IPS-18c (cell line): ENCODE data around the gene RABL2B.
"Not testable (repeated sequence)": the region's sequence is repeated elsewhere in the genome, so short reads cannot be mapped to it uniquely, and the experiment has no call there.

Experiments
- H3K4me3 ChIP-seq: 2 replicates; pipeline ENCODE4 v1.7.0; 2013; ENCODE audit warnings: low read depth, mild to moderate bottlenecking, low read length, moderate library complexity; ENCODE audit not compliant: insufficient read depth
- H3K9me3 ChIP-seq: one replicate; pipeline ENCODE4 v1.6.1; 2013; ENCODE audit warnings: mild to moderate bottlenecking, low read length, moderate library complexity; ENCODE audit not compliant: control insufficient read depth, insufficient read depth

Gene RABL2B

DNA sequence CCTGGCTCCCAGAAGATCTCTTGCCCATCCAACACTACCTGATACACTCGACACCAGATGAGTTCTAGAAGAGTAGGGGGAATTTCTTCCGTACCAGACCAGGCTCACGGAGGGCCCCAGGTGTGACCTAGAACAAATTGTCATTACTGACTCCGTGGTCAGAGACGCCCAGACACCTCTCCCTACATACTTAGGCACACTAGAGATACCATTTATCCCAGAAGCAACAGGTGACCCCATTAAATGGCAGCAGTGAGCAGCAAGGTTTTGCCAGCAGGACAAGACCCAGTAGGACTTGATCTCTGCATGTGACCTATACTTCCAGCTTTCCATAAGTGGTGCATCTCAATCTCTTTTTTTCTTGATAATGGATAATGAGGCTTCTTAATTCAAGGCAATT lies 42.7 kb downstream of the RABL2B start:
- H3K4me3 ChIP-seq, H3K9me3 ChIP-seq: not testable (repeated sequence)

DNA sequence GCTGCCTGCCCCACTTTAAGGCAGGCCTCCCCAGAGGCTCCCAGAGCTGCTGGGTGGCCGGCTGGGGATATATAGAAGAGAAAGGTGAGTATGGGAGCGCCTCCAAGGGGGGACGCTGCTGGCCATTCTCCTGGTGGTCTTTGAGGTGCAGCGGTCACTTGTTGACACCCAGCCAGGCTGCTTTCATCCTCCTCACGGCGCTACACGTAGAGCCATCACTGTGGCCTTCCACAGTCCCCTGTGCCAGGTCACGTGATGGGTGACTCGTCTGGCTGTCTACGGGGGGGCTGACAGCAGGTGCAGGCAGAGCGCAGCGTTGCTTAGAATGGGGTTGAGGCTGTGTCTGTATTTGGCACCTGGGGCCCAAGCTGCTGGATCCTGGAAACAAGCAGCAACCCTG lies 43.5 kb downstream of the RABL2B start:
- no peak overlapping the region for H3K4me3 ChIP-seq
- peaks cover under 1% of the 10 kb centered on the region for H3K9me3 ChIP-seq

DNA sequence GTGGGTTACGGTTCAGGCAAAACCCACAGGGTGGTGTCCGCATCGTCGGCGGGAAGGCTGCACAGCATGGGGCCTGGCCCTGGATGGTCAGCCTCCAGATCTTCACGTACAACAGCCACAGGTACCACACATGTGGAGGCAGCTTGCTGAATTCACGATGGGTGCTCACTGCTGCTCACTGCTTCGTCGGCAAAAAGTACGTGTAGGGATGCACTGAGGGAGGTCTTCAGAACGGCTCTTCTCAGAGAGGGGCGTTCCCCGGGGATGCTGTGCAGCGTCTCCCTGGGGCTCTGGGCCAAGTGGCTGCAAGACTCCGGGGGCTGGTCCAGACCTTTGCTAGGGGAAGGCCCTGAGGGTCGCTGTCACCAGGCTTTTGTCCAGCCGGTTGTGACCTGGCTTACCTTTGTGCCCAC lies 44.2 kb downstream of the RABL2B start:
- no peak overlapping the region for H3K4me3 ChIP-seq
- H3K9me3 ChIP-seq = peaks cover 4% of the 10 kb centered on the region

DNA sequence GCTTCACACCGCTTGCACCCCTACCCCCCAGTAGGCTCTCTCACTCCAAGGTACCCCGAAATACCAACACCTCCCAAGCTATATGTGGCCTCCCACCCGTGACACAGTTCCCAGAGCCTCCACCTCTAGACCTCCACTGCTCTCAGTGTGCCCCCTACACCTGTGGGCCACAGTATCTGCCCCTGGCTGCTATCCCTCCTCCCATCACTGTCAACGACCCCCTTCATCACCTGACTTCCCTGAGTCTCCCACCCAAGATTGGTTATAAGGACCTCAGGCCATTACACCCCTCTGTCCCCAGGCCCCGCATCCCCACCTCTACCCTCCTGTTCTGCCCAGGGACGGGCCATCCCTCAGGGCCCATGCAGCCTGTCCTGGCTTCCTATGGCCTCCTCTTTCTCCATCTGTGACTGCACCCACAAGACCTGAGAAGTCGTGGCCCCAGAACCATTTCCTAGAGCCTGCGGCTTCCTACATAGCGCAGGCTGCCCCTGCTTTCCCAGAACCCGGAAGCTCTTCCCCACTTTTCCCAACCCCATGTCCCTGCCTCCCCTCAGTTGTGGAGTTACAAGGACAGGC lies 44.7 kb downstream of the RABL2B start:
- peaks cover 4% of the 10 kb centered on the region for H3K9me3 ChIP-seq
- H3K4me3 ChIP-seq = no peak overlapping the region

DNA sequence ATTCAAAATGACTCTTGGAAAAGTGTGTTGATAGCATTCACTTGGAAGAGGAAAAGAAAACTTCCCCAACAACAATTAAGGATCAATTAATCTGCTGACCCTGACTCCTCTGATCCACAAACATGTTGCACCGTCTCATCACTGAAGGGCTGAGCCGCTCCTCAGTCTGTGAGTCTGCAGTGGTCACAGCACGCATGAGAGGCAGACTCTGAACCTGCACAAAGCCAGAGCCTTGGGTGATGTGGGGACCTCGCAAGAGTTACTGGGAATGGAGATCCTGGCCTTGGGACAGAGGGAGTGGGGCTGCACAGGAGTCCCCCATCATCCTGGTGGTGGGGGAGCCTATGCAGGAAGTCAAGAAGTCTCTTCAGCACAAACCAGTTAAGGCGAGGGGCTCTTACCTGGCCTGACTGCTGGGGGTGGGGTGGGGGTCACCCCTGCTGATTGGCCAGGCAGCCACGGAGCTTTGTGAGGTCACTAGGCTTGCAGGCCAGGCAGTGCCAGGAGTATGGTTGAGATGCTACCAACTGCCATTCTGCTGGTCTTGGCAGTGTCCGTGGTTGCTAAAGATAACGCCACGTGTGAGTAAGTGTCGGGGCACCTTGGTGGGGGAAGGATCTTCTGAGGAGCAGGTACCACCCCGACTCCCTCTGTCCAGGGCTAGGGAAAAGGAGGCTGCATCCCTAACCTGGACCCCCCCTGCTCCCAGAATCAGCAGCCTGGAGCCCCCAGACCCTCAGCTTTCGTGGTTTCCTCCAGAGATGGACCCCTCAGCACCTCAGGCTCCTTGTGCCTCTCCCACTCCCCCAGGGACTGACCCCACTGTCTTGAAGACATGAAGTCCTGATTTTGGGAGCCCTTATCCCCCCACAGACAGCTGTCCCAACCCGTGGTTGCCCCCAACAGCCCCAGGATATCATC lies 45.4 kb downstream of the RABL2B start, which contains the start of gene ACR:
Gene ACR, plus strand, starts transcription at position 477 of the 921 bp plus-strand sequence. Its CDS starts 32 bp downstream, at position 509.
- no peak within 1 kb of the TSS for H3K4me3 ChIP-seq
- peaks cover 4% of the 10 kb centered on the region for H3K9me3 ChIP-seq

DNA sequence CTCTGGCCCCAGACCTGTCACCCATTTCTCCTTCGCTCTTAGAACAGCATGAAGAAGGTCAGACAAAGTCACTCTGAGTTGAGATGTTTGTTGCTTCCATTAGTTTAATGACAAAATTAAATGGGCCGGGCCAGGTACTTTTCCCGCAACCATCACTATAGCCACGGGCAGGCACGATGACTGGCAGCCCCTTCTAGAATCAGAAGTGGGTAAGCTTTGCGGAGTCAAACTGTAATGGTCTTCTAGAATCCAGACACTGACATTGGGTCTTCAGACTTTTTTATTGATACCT lies 47.8 kb downstream of the RABL2B start:
- no peak overlapping the region for H3K4me3 ChIP-seq
- peaks cover 4% of the 10 kb centered on the region for H3K9me3 ChIP-seq

DNA sequence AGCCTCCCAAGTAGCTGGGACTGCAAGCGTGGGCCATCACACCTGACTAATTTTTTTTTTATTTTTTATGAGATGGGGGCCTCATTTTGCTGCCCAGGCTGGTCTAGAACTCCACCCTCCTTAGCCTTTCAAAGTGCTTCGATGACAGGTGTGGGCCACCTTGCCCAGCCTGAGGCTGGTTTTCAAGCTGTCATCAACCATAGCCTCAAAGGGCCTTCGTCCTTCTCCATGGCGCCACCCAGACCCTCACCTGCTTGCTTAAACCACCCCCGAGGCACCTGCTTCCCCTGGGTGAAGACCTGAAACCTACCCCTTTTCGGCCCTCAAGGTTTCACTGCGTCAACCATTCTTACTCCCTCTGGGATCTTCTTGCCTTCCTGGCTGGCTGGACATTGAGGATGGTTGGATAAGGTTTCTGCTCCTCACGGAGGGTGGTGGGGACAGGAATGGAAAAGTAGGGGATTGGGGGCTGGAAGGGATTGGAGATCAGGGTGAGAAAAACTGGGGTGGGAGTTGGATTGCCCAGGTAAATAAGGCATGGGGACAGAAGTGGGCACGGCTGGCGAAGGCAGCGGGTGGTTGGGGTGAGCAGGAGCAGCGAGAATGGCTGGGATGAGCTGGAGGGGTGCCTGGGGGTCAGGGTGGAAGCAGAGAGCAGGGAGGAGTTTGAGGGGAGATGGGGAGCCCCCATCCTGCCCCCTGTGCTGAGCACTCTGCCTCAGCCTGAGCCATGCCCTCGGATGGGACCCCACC lies 48.3 kb downstream of the RABL2B start:
- Histone ChIP-seq H3K4me3 (no peak overlapping the region), H3K9me3 (peaks cover 4% of the 10 kb centered on the region)

DNA sequence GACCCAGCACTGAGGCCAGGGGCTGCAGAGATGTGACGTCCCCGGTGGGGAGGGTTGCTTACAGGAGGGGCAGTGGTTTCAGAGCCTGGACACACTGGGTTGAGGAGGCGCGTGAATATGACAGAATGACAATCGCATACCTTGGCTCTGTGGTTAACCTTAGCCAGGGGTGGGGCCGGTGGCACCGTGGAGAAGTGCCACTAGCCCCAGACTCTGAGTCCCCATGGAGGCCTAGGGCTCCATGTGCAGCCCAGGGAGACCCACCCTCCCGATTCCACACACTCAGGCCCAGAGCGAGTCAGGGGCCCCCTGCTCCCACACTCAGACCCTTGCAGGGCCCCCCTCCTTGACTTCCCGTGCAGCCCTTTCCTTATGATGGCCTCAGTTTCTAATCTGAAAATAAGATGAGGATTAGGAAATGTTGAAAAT lies 49.1 kb downstream of the RABL2B start:
- H3K4me3 ChIP-seq = no peak overlapping the region
- peaks cover 4% of the 10 kb centered on the region for H3K9me3 ChIP-seq

DNA sequence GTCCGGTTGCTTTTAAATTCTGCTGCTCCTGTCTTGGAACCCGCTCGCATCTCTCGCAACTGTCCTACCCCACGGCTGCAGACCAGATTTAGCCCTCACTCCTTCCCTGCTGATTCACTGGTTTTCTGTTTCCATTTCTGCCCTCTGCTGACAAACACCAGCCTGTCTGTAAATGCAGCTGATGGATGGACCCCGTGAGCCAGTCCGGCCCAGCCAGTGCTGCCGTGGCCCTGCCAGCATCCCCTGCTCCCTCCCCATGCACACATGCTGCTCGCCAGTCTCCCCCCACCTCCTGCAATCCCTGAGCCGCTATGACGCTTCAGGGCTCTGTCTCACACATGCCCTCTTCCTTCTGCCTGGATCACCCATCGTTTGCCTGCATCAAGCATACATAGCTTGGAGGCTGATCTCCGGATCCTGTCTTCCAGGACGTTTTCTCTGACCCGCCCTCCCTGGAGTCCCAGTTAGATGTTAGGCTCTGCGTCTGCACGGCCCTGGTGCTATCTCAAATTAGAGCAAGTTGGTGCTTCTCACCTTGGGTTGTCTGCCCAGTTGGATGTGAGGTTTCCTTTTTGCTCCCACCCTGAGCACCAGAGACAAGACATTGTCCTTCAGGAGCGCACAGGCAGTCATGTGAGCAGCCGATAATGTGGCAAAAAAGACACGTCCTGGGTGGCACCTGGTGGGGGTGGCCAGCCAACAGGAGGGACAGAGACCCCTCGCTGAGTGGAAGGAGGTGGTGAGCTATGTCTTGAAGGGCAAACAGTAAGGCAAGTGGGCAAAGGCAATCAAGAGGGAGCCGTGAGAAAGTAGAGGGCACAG lies 49.7 kb downstream of the RABL2B start:
- no peak overlapping the region for H3K4me3 ChIP-seq
- H3K9me3 ChIP-seq = peaks cover 4% of the 10 kb centered on the region

DNA sequence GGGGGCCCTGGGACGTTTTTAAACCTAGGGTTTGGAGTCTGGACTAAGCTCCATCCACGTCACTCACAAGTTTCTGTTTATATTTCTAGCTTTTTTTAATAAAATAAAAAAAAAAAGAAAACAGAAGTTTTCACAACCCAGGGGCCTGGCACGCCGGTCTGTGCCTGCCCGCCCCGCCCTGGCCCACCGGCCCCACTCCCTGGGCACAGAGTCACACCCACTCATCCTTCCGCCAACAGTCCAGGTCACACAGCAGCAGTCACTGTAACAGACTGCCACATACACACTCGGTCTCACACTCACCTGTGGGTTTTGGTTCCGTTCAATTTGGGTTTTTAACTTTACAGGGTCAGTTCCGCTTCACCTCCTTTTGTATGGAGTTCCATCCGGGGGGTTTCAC lies 50.8 kb downstream of the RABL2B start:
- Histone ChIP-seq H3K4me3 (no peak overlapping the region), H3K9me3 (peaks cover 4% of the 10 kb centered on the region)

DNA sequence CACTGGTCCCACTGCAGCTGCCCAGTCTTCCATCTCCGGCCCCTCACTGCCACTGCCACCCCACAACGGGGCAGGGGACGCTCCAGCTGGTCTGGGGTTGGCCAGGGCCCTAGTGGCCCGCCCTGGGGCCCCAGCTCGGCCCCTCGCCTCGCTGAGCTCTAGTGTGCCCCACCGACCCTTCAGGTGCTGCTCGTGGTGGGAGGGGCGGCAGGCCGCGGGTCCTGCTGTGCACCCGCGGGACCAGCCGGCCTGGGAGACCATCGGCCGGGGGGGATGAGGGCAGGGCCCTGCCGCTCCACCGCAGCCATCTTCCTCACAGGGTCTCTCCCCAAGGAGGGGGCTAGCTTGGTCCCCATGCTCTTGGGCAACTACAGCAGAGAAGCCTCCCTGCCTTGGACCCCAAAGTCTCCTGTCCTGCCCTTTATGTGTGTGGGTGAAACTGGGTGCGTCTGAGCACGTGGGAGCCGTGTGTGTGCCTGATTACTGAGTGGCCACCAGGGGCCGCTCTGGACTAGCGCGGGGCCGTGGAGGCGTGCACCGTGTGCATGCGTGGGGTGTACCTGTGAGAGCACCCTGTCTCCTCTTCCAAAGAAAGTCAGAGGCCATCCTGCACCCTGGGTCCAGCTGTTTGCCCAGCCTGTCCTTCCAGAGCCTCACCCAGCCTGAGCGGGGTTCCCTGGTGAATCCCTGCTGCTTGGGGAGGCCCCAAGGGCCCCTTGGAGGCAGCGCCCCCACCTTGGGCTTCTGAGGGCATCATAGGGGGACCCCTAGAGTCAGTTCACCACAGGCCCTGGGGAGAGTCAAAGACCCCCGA lies 51.4 kb downstream of the RABL2B start:
- no peak overlapping the region for H3K4me3 ChIP-seq

DNA sequence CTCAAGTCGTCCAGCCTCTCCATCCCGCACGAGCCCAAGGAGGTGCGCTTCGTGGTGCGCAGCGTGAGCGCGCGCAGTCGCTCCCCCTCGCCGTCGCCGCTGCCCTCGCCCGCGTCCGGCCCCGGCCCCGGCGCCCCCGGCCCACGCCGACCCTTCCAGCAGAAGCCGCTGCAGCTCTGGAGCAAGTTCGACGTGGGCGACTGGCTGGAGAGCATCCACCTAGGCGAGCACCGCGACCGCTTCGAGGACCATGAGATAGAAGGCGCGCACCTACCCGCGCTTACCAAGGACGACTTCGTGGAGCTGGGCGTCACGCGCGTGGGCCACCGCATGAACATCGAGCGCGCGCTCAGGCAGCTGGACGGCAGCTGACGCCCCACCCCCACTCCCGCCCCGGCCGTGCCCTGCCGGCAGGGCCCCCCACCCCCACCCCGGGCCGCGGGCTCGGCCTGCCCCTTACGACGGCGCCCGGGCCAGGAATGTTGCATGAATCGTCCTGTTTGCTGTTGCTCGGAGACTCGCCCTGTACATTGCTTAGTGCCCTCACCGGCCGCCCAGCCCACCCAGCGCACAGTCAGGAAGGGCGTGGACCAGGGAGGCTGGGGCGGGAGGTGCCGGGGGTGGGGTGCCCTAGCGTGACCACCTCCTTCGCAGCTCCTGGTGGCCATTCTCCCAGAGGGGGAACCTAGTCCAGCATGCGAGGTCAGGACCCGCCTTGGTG lies 52.3 kb downstream of the RABL2B start:
- H3K9me3 ChIP-seq = peaks cover 4% of the 10 kb centered on the region
- H3K4me3 ChIP-seq = no peak overlapping the region

More for the DNA sequence above, 51.4 kb downstream of the RABL2B start:
- peaks cover 4% of the 10 kb centered on the region for H3K9me3 ChIP-seq

DNA sequence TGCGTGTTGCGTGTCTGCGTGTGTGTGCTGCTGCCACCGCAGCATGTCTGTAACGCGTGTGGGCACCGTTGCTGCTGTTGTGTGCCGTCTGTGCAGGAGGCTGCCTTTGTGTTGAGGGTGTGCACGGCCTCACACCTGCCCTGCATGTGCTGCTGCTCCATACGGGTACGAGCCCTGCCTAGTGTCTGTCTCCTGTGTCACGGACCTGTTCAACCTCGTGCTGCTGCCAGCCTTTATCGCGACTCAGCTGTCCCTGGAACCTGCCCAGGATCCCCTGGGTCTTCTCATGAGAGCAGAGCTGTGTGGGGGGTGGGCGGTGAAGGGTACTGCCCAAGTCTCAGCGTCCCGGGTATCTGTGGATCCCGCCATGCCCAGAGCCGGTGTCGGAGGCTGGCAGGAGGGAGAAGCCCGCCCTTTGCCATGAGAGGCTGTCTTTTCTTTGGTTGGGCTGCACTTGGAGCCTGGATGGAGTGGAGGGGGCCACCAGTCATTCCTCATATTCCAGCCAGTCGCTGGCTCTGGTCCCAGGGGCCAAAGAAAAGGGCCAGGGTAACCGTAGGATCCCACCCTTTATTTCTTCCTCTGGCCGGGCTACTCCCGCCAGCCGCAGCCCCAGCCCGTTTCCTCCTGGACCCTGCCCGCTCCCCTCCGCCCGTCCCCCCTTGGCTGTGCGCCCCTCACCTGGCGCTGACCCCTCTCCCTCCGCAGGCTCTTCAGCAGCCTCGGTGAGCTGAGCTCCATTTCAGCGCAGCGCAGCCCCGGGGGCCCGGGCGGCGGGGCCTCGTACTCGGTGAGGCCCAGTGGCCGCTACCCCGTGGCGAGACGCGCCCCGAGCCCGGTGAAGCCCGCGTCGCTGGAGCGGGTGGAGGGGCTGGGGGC lies 53.2 kb downstream of the RABL2B start:
- no peak overlapping the region for H3K4me3 ChIP-seq
- H3K9me3 ChIP-seq = peaks cover 4% of the 10 kb centered on the region

DNA sequence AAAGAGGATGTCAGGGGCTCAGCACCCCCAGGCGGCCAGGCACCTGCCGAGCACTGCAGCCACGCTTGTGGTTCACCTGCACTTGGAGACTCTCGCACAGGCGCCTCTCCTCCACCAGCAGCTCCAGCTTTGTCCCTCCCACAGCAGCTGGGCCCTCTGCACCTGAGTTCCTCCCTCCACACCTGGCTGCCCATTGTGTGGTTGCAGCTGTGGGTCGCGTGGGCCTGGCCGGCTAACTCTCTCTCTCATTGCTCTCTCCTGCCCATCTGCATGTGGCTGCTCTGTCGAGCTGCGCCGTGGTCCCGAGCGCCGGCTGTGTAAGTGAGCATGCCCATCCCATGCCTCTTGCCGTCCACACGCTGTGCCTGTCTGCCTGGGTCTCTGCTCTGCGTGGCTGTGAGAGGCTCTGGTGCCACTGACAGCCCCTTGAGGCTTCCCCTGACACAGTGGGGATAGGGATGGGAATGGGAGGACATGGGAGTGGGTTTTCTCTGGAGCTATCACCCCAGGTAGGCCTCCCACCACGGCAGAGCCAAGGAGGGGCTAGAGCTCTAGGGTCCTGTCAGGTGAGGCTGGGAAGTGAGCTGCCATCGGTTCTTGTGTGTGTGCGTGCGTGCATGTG lies 53.9 kb downstream of the RABL2B start:
- Histone ChIP-seq H3K4me3 (no peak overlapping the region), H3K9me3 (no peaks in the 10 kb centered on the region)

DNA sequence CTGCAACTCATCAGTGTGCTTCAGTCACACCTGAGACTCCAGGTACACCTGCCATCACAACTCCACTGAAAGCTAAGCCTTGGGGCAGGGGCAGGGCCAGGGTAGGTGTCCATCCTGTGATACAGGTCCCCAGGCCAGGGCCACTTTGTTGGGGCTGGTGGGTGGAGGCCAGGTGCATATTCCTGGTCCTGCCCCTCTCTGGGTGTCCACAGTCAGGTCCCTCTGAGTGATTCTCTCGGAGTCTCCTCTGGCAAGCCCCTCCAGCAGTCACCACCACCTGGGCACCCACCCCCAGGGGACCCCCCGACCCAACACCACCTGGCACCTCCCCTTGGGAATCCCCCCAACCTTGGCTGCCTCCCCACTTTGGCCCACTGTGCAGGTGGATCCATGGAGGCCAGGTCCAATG lies 54.9 kb downstream of the RABL2B start:
- no peaks in the 10 kb centered on the region for H3K9me3 ChIP-seq
- H3K4me3 ChIP-seq = no peak overlapping the region
